HK-2 (cell line): ENCODE measurements around the gene FOS.
"Not testable (repeated sequence)": the region's sequence is repeated elsewhere in the genome, so short reads cannot be mapped to it uniquely, and the experiment has no call there.

ENCODE experiments used
- DNase-seq: peaks from one replicate; pipeline ENCODE4 v3.0.0-alpha.2; 2018; ENCODE audit not compliant: unreplicated experiment

The FOS gene

GRCh38 chr14:75294649-75295033, 16.0 kb downstream of the FOS start:
- DNase-seq, result no peak

GRCh38 chr14:75295061-75295461, 16.4 kb downstream of the FOS start:
- peak; percentile 50 for DNase-seq

GRCh38 chr14:75295491-75296345, 17.1 kb downstream of the FOS start:
- DNase-seq, result peak; percentile 77

- DNase-seq, result no peak
Measured at GRCh38 chr14:75297411-75298040, 18.9 kb downstream of the FOS start.

- DNase-seq, result no peak
Measured at GRCh38 chr14:75298187-75298965, 19.7 kb downstream of the FOS start.

GRCh38 chr14:75299059-75299458, 20.4 kb downstream of the FOS start:
- no peak for DNase-seq

GRCh38 chr14:75299576-75299975, 20.9 kb downstream of the FOS start:
- DNase-seq, result no peak

GRCh38 chr14:75301666-75302325, 23.2 kb downstream of the FOS start:
- no peak for DNase-seq

GRCh38 chr14:75303381-75303789, 24.8 kb downstream of the FOS start:
- peak; percentile 60 for DNase-seq

- DNase-seq, result not testable (repeated sequence)
Measured at GRCh38 chr14:75306410-75306809, 27.8 kb downstream of the FOS start.

- DNase-seq, result no peak
Measured at GRCh38 chr14:75306927-75307699, 28.5 kb downstream of the FOS start.

GRCh38 chr14:75307700-75308379, 29.2 kb downstream of the FOS start:
- DNase-seq, result peak; percentile 83

GRCh38 chr14:75308991-75309390, 30.4 kb downstream of the FOS start:
- not testable (repeated sequence) for DNase-seq

GRCh38 chr14:75309561-75309960, 30.9 kb downstream of the FOS start:
- not testable (repeated sequence) for DNase-seq

- DNase-seq, result no peak
Measured at GRCh38 chr14:75310295-75311111, 31.9 kb downstream of the FOS start.

- no peak for DNase-seq
Measured at GRCh38 chr14:75311356-75311755, 32.7 kb downstream of the FOS start.

GRCh38 chr14:75312341-75312740, 33.7 kb downstream of the FOS start:
- DNase-seq, result no peak

GRCh38 chr14:75313294-75313693, 34.7 kb downstream of the FOS start:
- DNase-seq, result no peak

- no peak for DNase-seq
Measured at GRCh38 chr14:75315144-75315543, 36.5 kb downstream of the FOS start.

GRCh38 chr14:75317148-75317547, 38.5 kb downstream of the FOS start:
- no peak for DNase-seq
